HUDEP-2 (cell line): ENCODE measurements around the gene CANX.

ENCODE experiments used
- DNase-seq, 76 experiments: peaks; one replicate each; lab custom pipeline; 2025; ENCODE audit not compliant: unreplicated experiment in 76 of 76; lab: John Stamatoyannopoulos, UW

The CANX gene

DNA sequence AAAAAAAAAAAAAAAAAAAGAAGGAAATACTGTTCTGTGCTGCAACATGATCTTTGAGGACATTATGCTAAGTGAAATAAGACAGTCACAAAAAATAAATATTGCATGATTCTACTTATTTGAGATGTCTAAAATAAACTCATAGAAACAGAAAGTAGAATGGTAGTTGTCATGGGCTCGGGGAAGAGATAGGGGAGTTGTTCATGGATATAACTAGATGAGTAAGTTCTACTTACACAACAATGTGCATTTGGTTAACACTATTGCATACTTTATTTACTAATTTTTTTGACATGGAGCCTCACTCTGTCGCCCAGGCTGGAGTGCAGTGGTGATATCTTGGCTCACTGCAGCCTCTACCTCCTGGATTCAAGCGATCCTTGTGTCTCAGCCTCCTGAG lies 49.0 kb downstream of the CANX start:
- no peak for DNase-seq

DNA sequence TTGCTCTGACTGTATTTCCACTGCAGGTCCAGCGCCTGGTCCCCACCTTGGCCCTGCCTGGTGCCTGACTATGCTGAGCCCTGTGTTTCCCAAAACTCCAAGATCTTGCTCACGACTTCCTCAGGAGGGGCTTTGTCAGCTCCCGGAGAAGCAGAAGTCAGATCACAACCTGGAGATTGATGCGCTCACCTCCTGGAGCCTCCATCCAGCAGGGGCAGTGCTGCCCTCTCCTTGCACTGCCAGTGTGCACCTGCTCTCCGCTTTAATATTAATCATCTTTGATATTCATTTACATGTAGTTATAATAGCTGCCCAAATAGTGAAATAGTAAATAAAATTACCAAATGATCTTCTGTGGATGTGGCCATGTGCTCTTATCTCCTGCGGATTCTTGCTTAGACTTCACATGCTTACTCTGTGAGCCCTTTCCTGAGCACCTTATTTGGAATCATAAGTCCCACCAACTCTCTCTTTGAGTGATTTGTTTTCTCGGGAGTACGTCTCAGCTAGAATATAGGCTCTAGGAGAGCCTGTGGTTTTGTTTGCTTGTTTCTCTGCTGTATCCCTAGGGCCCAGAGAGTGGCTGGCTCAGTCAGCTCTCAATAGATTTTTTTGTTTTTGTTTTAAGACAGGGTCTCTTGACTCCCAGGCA lies 51.2 kb downstream of the CANX start:
- no peak for DNase-seq

DNA sequence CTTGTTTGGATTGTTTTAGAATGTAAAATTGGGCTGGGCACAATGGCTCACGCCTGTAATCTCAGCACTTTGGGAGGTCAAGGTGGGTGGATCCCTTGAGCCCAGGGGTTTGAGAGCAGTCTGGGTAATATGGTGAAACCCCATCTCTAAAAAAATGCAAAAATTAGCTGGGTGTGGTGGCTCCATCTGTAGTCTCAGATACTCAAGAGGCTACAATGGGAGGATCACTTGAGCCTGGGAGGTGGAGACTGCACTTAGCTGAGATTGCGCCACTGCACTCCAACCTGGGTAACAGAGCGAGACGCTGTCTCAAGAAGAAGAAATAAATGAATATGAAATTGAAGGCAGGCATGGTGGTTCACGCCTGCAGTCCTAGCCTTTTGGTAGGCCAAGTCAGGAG lies 55.2 kb downstream of the CANX start:
- no peak for DNase-seq

DNA sequence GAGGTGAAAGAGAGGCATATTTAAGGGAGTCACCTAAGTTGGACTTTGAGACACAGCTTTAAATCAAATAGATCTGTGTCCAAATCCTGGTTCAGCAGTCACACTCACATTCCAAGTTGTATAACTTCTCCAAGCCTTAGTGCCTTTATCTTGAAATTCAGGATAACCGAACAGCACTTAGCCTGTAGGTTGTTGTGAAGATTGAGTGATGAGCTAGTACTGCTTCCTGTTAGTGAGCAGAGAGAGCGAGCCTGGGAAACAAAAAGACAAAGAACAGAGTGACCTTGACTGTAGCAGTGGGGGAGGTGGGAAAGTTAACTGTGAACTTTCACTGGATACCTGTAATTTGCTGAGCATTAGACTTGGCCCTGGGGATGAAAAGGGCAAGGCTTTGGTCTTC lies 56.3 kb downstream of the CANX start:
- DNase-seq, result no peak

DNA sequence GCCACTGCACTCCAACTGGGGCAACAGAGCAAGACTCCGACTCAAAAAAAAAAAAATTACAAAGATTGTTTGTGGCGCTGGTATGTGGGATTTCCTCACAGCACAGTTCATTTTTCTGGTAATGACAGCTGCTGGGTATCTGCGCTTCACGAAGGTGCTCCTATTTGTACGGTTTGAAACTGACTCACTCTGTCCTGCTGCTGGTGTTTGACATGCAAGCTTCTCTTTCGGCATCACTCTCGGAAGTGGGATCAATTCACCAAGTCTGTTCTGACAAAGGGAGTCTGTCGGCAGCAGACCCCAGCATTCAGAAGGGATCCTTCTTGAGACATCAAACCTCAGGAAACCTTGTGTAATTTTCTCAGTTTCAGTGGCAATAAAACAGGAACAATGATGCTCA lies 60.2 kb downstream of the CANX start:
- no peak for DNase-seq

DNA sequence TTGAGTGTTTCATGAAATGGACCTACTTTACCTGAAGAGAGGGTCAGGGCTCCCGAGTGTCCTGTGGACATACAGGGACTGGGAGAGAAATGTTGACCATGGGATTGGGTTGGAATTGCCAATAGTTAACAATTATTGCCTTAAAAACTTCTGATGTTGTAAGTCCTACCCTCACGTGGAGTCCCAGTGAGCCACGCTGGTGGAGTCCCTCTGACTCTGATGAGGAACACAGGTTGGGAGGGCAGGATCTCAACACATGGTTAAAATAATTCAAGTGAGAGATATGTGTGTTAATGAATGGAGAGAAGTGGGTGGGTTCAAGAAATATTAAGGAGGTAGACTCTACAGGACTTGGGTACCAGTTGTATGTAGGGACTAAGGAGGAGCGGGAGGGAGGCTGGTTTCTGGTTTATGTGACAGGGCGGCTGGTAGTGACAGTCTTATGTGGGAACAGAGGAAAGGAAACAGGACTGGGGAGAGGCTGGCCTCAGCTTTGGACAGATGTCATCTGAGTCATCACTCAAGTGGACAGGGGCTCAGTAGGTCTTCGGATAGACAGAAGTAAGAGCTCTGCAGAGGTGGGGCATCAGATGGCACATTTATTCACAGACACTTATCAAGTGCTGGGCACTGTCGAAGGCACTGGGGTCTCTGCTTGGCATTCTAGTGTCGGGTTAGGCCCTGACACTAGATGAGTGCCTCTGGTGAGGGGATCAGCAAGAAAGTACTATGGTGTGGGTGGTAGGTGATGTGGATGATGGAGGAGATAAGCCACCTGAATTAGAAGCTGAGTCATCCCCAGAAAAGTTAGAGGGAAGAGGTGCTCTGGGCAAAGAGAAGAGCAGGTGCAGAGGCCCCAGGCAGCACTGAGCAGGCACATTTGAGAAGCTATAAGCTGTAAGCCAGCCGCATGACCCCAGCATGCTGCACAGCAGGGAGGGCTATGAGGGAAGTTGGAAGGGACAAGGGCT lies 61.1 kb downstream of the CANX start:
- DNase-seq, result no peak

DNA sequence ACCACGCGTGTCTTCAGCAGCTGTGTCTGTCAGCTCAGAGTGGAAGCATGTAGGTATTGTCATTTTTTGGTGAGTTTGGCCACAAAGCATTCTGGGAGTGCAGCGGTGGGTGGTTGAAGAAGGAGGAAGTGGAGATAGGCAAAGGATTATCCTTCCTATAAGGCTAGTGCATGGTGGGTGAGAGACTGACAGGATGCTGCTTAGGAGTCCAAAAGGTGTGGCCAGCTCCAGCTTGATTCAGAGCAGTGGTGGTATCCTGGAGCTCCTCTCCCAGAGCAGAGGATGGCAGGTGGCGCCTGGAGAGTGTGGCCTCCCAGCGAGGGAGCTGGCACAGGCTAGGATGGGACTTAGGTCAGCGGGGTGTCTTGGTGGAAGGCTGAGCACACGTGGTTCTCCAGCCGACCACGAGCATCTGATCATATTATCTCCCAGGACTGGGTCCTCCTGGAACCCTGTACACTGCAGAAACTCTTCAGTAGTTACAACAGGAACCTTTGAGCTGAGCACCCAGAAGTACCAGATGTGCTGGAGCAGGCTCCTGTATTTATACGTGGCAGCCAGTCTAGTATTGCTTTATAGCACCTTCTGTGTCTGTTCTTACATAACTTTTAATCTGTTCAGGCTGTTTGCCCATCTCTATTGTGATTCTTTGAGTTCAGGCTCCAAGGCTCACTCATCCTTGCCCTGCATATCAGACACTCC lies 63.5 kb downstream of the CANX start:
- peak in 11 of 76 experiments; percentile 6 to 32 (median 21) for DNase-seq

DNA sequence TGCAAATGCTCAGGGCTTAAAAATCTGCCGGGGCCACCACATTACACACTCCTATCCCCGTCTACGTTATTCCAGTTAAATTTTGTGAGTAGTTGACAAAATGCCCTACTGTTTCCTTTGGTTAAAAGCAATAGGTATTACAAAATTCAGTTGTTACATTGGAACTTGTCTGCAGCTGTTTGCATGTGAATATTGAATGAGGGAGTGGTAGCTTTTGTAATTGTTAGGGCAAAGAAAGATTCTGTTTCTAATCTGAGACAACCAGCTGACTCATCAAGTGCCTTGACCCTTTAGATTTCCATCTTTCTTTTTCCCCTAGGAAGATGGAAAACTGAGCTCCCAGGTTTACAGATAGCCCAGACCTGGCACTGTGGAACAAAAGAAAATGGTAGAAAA lies 64.0 kb downstream of the CANX start:
- peak in 1 of 76 experiments; percentile 32 for DNase-seq

DNA sequence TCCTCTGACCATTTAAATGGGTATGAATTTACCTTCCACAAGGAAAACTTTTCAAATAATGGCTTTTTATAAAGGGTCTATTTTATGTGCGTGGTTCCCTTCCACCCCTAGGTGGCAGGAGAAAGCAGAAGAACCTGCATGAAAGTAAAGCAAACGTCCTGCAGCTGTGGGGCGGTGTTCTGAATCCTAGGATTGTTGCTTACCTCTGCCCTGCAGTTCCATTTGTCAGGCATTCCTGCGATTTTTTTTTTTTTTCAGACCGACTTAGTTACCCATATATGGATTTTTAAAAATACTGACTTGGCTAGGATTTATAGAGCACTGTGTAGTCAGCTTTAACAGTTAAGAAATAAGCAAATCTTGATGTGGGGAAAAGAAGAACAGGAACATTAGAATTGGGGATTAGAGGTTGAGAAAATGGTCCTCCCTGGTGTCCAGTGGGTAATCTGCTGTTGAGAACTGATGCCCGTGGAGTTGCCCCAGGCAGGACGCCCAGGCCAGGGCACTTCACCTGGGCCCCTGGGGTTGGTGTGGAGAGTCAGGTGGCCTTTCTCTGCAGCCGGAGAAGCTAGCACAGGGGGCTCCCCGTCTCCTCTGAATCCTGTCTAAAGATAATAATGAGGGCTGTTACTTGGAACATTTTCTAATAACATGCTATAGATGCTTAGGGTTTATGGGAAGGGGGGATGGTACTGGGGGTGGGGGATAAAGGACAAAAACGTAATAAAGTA lies 64.6 kb downstream of the CANX start:
- DNase-seq, result peak in 50 of 76 experiments; percentile 2 to 64 (median 32)

DNA sequence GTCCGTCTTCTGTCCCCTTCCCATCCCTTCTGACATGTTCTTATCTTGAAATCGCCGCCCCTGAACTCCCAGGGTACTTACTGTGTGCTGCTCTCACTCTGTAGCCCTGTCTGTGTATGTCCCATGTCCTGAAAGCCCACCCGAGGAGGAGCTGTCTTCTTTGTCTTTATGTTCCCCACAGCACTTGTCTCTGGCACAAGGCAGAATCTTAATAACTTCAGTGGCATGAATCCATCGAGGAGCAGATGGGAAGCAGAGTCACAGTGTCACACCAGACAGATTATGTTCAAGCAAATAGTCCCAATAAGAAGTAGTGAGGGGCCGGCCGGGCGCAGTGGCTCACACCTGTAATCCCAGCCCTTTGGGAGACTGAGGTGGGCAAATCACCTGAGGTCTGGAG lies 65.3 kb downstream of the CANX start:
- no peak for DNase-seq

DNA sequence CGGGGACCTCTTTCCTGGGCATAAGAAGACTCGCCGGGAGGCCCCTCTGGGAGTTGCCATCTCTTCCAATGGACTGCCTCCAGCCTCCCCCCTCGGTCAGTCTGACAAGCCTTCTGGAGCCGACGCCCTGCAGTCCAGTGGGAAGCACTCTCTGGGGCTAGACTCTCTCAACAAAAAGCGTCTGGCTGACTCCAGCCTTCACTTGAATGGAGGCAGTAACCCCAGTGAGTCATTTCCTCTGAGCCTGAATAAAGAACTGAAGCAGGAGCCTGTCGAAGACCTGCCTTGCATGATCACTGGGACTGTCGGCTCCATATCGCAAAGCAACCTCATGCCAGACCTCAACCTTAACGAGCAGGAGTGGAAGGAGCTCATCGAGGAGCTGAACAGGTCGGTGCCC lies 66.6 kb downstream of the CANX start:
- peak in 6 of 76 experiments; percentile 8 to 21 (median 13) for DNase-seq

DNA sequence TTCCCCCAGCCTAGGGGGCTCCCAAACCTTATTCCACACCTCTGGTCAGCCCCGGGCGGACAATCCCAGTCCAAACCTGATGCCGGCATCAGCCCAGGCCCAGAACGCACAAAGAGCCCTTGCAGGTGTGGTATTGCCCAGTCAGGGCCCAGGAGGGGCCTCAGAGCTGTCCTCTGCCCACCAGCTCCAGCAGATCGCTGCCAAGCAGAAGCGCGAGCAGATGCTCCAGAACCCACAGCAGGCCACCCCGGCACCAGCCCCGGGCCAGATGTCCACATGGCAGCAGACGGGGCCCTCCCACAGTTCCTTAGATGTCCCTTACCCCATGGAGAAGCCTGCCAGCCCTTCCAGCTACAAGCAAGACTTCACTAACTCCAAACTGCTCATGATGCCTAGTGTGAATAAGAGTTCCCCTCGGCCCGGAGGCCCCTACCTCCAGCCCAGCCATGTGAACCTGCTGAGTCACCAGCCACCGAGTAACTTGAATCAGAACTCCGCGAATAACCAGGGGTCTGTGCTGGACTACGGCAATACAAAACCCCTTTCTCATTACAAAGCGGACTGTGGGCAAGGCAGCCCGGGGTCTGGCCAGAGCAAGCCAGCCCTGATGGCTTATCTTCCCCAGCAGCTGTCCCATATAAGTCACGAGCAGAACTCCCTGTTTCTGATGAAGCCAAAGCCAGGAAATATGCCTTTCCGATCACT lies 67.4 kb downstream of the CANX start:
- peak in 10 of 76 experiments; percentile 5 to 27 (median 10) for DNase-seq

DNA sequence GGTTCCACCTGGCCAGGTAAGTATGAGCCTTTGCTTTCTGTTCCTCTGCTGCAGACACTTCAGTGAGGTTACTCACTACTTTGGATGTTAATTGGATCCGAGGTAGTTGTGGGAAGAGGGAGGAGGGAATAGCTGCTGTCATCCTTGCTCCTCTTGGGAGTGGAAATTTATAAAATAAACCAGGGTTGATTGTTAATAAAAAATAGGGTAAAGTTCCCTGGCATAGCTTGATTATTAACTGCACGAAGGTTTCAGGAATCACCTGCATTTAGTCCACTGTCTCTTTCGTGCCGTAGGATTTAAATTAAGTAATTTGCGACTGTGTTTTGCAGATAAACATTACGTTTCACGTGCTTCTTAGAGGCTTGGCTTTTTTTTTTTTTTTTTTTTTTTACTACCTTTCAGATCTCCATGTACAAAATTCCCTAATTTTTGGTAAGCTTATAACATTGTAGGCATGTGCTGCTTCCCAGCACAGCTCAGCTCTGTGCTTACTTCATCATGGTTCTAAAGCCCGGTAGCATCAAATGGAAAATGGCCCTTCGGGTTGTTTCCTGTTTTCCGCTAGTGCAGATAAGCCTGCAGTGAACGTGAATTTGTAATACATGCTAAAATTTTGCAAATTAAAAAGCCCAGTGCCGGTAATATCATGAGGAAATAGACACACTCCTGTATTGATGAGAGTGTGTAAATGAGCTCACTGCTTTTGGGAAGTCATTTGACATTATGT lies 68.1 kb downstream of the CANX start:
- no peak for DNase-seq

DNA sequence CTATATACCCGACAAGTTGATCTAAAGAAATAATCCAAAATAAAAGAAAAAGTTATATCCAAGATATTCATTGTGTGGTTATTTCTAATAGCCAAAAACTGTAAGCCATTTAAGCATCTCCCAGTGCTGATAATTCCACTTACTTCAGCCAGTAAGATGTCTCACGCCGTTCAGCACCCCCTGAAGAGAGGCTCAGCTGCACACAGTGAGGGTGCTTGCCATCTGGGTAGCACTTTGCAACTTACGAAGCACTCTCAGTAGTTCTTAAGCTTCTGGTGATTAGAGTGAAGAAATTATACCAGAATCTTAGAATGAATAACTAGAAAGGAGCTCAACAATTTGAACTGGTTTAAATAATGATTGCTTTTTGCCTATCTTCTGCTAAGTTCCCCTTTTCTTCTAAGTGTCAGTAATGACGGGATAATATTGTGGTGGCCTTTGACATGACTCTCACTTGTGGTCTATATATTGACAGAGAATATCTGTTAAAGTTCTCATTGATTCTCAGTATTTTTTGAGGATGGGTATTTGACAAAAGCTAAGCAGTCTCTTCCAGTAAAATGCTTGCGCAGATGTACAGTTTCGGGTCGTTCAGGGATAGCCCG lies 68.8 kb downstream of the CANX start:
- no peak for DNase-seq

DNA sequence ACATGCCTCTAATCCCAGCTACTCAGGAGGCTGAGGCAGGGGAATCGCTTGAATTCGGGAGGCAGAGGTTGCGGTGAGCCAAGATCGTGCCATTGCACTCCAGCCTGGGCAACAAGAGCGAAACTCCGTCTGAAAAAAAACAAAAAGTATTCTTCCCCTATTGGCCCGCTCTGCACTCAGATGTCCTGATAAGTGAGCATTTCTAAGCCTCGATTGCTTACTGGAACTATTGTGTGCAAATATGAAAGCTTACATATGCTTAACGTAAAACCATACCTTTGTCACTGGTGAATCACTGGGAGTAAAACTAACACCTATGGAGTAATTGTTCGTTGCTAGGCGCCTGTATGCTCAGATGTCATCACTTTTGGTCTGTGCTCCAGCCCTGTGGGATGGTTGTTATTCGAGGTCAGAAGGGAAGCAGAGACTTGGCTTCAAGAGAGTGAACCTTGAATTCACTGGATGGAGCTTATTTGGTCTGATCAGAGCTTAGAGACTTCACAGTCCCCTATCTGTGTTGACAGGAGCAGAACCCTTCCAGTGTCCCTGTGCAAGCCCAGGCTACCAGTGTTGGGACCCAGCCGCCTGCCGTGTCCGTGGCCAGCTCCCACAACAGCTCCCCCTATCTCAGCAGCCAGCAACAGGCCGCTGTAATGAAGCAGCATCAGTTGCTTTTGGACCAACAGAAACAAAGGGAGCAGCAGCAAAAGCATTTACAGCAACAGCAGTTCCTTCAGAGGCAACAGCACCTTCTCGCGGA lies 69.7 kb downstream of the CANX start:
- no peak for DNase-seq

DNA sequence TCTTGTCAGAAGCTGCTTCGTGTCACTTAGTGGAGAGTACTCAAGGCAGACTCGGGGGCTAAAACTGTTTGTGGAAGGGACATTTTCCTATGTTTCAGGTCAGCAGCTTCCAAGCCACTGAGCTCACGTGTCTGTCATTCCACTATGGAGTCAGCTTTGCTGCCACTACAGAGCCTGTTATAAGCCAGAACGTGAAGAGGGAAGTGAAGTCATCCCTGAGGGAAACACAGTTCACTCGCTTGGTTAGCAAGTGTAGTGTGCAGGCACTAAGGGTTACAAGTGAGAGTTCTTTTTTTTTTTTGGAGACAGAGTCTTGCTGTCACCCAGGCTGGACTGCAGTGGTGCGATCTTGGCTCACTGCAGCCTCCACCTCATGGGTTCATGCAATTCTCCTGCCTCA lies 70.5 kb downstream of the CANX start:
- DNase-seq, result no peak

DNA sequence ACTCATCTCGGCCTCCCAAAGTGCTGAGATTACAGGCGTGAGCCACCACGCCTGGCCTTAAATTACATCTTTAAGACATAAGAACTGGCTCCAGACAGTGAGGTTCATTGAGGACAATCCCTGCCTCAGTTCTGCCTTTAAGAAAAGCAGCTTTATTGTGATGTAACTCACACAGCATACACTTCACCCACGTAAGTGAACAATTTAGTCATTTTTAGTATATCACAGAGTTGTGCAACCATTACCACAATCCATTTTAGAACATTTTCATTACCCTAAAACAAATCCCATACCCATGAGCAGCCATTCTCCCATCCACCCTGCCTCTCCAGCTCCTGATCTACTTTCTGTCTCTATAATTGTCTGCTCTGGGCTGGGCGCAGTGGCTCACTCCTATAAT lies 71.0 kb downstream of the CANX start:
- no peak for DNase-seq

DNA sequence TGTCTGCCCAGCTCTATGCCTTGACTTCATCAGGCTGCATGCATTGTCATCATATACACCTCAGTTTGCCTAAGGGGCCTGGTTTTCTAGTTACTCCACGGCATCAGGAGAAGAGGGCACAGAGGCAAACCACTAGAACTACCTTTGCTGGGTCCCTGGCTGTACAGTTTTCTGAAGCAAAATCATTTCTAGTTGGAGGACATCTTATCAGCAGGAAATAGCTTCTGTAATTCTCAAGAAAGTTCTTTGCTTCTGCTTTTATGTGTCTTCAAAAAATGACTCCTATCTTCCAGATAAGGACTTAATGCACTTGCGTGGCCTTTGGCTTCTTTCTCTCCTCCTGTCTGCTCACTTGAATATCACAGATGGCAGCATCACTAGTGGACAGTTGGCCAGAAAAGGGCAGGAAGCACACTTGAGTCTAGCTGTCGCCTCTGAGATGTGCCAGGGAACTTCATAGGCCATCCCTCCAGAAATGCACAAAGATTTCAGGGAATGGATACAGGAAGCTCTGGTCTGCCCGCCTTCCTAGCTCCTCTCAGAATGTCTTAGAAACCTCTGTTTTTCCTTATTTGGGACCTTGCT lies 72.6 kb downstream of the CANX start:
- no peak for DNase-seq
